ENCODE measurements around the gene S100A10.
A peak's percentile ranks its signal among the peaks of the same experiment; 100 is the strongest.

Gene S100A10

GRCh38 chr1:152022474-152022873 is 28.8 kb upstream of the S100A10 start:
- no peak for TF ChIP-seq CTCF (IDR thresholded peaks at IDR 0.05)

- no peak for TF ChIP-seq CTCF (IDR thresholded peaks at IDR 0.05)
Observed at GRCh38 chr1:152021569-152021968, 27.9 kb upstream of the S100A10 start.

- no peak for TF ChIP-seq CTCF (IDR thresholded peaks at IDR 0.05)
Observed at GRCh38 chr1:152020849-152021248, 27.2 kb upstream of the S100A10 start.

- TF ChIP-seq CTCF (IDR thresholded peaks at IDR 0.05) = peak; percentile 22; the same call in 1 of the 2 replicates
Observed at GRCh38 chr1:152018537-152018936, 24.9 kb upstream of the S100A10 start.

GRCh38 chr1:152015766-152016165 is 22.1 kb upstream of the S100A10 start:
- TF ChIP-seq CTCF (IDR thresholded peaks at IDR 0.05) = no peak

GRCh38 chr1:152014943-152015342 is 21.3 kb upstream of the S100A10 start:
- no peak for TF ChIP-seq CTCF (IDR thresholded peaks at IDR 0.05)

GRCh38 chr1:152013664-152014237 is 20.1 kb upstream of the S100A10 start:
- TF ChIP-seq CTCF (IDR thresholded peaks at IDR 0.05) = peak; percentile 72

- no peak for TF ChIP-seq CTCF (IDR thresholded peaks at IDR 0.05)
Observed at GRCh38 chr1:152009691-152010090, 16.0 kb upstream of the S100A10 start.

Measured in LNCAP (cell line).